GM12878 (cell line): ENCODE results near the gene NLRC5. TPM values are rescaled to one million over a fixed set of nuclear protein-coding genes. Genes with fewer than 3 reads are reported as not detected.

Experiments
- ATAC-seq: fragments of 200-7000 bp; cut with Tn5 transposase; 3 replicates; pipeline ENCODE4 v1.9.1; 2020; ENCODE audit warnings: mild to moderate bottlenecking, moderate library complexity
- BruUV-seq: library from RNA; stranded (reverse); fragments of 400-500 nt; replicated peaks from 2 replicates; lab custom pipeline; 2021; lab: Mats Ljungman, UMichigan
- CTCF ChIA-PET: fragments of 300-600 bp; sonication (Branson Sonifier 250); formaldehyde crosslinking; extraction: SDS; loops from one replicate; lab custom pipeline; 2021; ENCODE audit warnings: inconsistent platforms; lab: Yijun Ruan, JAX
- POLR2A ChIA-PET: fragments of 350-600 bp; formaldehyde crosslinking; extraction: SDS; loops from one replicate; lab custom pipeline; 2021; ENCODE audit warnings: inconsistent platforms; lab: Charles Lee
- RAD21 ChIA-PET: fragments of 300-600 bp; sonication (Branson Sonifier 250); formaldehyde crosslinking; loops from one replicate; lab custom pipeline; 2023; ENCODE audit warnings: antibody characterized with exemption; ENCODE audit not compliant: unreplicated experiment; lab: Charles Lee
- SMC1A ChIA-PET: fragments of 300-600 bp; sonication (Branson Sonifier 250); formaldehyde crosslinking; loops from one replicate; lab custom pipeline; 2023; ENCODE audit not compliant: unreplicated experiment, uncharacterized antibody; lab: Charles Lee
- DNase-seq: peaks from one replicate; pipeline ENCODE4 v3.0.0-alpha.2; 2011; ENCODE audit warnings: low read depth, low spot score
- FAIRE-seq: peaks from 3 replicates; lab custom pipeline; 2011; peaks lifted over from hg19 to GRCh38; lab: Jason Lieb, UNC
- H2AFZ ChIP-seq: 2 replicates; pipeline ENCODE4 v1.6.0; 2011; ENCODE audit warnings: low read depth, low read length, control low read depth; ENCODE audit not compliant: control insufficient read depth
- H3K27ac ChIP-seq: 2 replicates; pipeline ENCODE4 v1.5.1; 2011; ENCODE audit warnings: control low read depth; ENCODE audit not compliant: control insufficient read depth, insufficient read depth
- H3K27me3 ChIP-seq, 2 experiments: replicated peaks in 1 of 2; 2 replicates each; pipeline versions ENCODE4 v1.6.0 to v1.6.1; 2011; ENCODE audit warnings: low read length in 1 of 2; ENCODE audit not compliant: control insufficient read depth in 2 of 2, insufficient read depth in 2 of 2
- H3K36me3 ChIP-seq, 2 experiments: 2 replicates each; pipeline ENCODE4 v1.5.1; 2011; ENCODE audit warnings: low read length in 1 of 2; ENCODE audit not compliant: control insufficient read depth in 2 of 2, insufficient read depth in 2 of 2
- H3K4me1 ChIP-seq: 2 replicates; pipeline ENCODE4 v1.6.1; 2011; ENCODE audit warnings: mild to moderate bottlenecking, low read length, moderate library complexity, mixed read lengths; ENCODE audit not compliant: control insufficient read depth, insufficient read depth
- H3K4me2 ChIP-seq: 2 replicates; pipeline ENCODE4 v1.6.0; 2011; ENCODE audit warnings: control low read depth; ENCODE audit not compliant: control insufficient read depth, insufficient read depth
- H3K4me3 ChIP-seq: fragments of 200-600 bp; sonication (generic); 2 replicates; pipeline ENCODE4 v1.5.1; 2016
- H3K79me2 ChIP-seq: 2 replicates; pipeline ENCODE4 v1.6.0; 2011; ENCODE audit warnings: low read length; ENCODE audit not compliant: control insufficient read depth, insufficient read depth
- H3K9ac ChIP-seq: 2 replicates; pipeline ENCODE4 v1.8.0; 2011; ENCODE audit warnings: low read length, control low read depth, mixed read lengths; ENCODE audit not compliant: control insufficient read depth, insufficient read depth
- H3K9me3 ChIP-seq: replicated peaks from 3 replicates; pipeline ENCODE4 v1.5.1; 2011; ENCODE audit warnings: mild to moderate bottlenecking, low read length; ENCODE audit not compliant: control insufficient read depth, insufficient read depth
- H4K20me1 ChIP-seq: 2 replicates; pipeline ENCODE4 v1.6.0; 2011; ENCODE audit not compliant: control insufficient read depth, insufficient read depth
- DPF2 ChIP-seq: fragments of 450-650 bp; IDR thresholded peaks from 2 replicates; pipeline ENCODE4 v1.6.1; 2017; ENCODE audit warnings: mild to moderate bottlenecking
- FOXM1 ChIP-seq: IDR thresholded peaks from 2 replicates; pipeline ENCODE4 v1.6.1; 2012; ENCODE audit warnings: low read depth, mild to moderate bottlenecking, inconsistent platforms, low read length, moderate library complexity
- GATAD2B ChIP-seq: fragments of 450-650 bp; conservative IDR thresholded peaks from 2 replicates; pipeline ENCODE4 v1.6.1; 2017; ENCODE audit warnings: low read depth, mild to moderate bottlenecking, moderate library complexity
- IKZF2 ChIP-seq, 2 experiments: fragments of 450-650 bp; IDR thresholded peaks; 2 replicates each; pipeline ENCODE4 v1.6.1; 2017; ENCODE audit warnings: mild to moderate bottlenecking in 2 of 2, moderate library complexity in 2 of 2
- NKRF ChIP-seq: fragments of 450-650 bp; conservative IDR thresholded peaks from 2 replicates; pipeline ENCODE4 v1.6.1; 2017; ENCODE audit warnings: mild to moderate bottlenecking, moderate library complexity
- RUNX3 ChIP-seq: IDR thresholded peaks from 2 replicates; pipeline ENCODE4 v1.6.1; 2012; ENCODE audit warnings: low read length, inconsistent platforms
- TCF7 ChIP-seq: IDR thresholded peaks from 2 replicates; pipeline ENCODE4 v1.6.1; 2014; ENCODE audit warnings: antibody characterized with exemption, borderline replicate concordance
- ZNF207 ChIP-seq: fragments of 450-650 bp; IDR thresholded peaks from 2 replicates; pipeline ENCODE4 v1.6.1; 2014; ENCODE audit warnings: antibody characterized with exemption, mild to moderate bottlenecking, borderline replicate concordance
- WGBS: methylation state at CpG from one replicate; pipeline ENCODE4 v1.1.6; 2016; ENCODE audit warnings: low lambda C conversion rate; ENCODE audit not compliant: insufficient replicate concordance, insufficient coverage; ENCODE audit errors: missing lambda C conversion rate; 5-methylcytosine and 5-hydroxymethylcytosine counted together
- in situ Hi-C: fragments of 300-500 bp; cut with MboI; formaldehyde crosslinking; loops from 9 replicates; pipeline ENCODE4 v1.14.3; 2018; ENCODE audit warnings: mixed read lengths
- intact Hi-C: fragments of 100-400 bp; cut with micrococcal nuclease; formaldehyde crosslinking; loops from one replicate; pipeline ENCODE4 v1.14.2; 2022; ENCODE audit not compliant: unreplicated experiment
- polyA plus RNA-seq, 11 experiments: library from polyadenylated mRNA; depleted of rRNA in 4 of 11; unstranded in 6 of 11; stranded (reverse) in 5 of 11; fragments of >200 nt; fragmentation: Nextera tagmentation in 4 of 11; fragmentation: Illumina TruSeq in 1 of 11; extraction: Ambion mirVana in 4 of 11; extraction: Trizol in 1 of 11; gene quantifications; 1 replicate in 1 of 11; 2 replicates in 10 of 11; pipeline versions ENCODE4 v1.2.1 to v1.2.3, GENCODE V29; 2011 to 2016; ENCODE audit warnings: inconsistent platforms in 2 of 11, missing spikeins in 2 of 11, low read depth in 1 of 11
- total RNA-seq, 4 experiments: library from RNA; depleted of rRNA in 3 of 4; stranded (reverse); fragments of >200 nt in 3 of 4; fragmentation: Illumina TruSeq in 1 of 4; extraction: Trizol in 1 of 4; gene quantifications; 2 replicates each; pipeline versions ENCODE4 v1.2.1 to v1.2.3, GENCODE V29; 2013 to 2021
- TF ChIP-seq, protein P1 (sequence below): fragments of 450-650 bp; IDR thresholded peaks from 2 replicates; pipeline ENCODE4 v1.6.1; 2016; ENCODE audit warnings: mild to moderate bottlenecking, moderate library complexity, borderline replicate concordance
- TF ChIP-seq, protein P2 (sequence below): fragments of 450-650 bp; IDR thresholded peaks from 2 replicates; pipeline ENCODE4 v1.6.1; 2017; ENCODE audit warnings: mild to moderate bottlenecking, moderate library complexity

NLRC5 gene
- total and polyA plus RNA-seq, 10 of the 15 experiments (the other 5 are each of a cell fraction or from before 2014, with no cell fraction given), result 13.1 to 105 (median 57.3) TPM

- Histone ChIP-seq H3K4me1 (peaks cover 47% of the 10 kb centered on the region), H3K9ac (no peak overlapping the region), H3K27me3 (no peaks in the 10 kb centered on the region), H3K79me2 (no peaks in the 10 kb centered on the region; the same call in 1 of the 2 replicates), H2AFZ (no peak overlapping the region), H3K4me2 (no peak overlapping the region; the same call in 1 of the 2 replicates), H3K9me3 (no peaks in the 10 kb centered on the region), H3K27ac (peak overlapping the region; percentile 40; the same call in 1 of the 2 replicates), H4K20me1 (no peaks in the 10 kb centered on the region; the same call in 1 of the 2 replicates), H3K4me3 (no peak overlapping the region), H3K36me3 (peaks cover 7 to 35% of the 10 kb centered on the region in 2 experiments)
- in situ Hi-C loops, result no loop called here
- POLR2A ChIA-PET, result interaction anchor here (0.5 to 21.1 kb wide), 11 partner anchors 8 to 598 kb away, joined by 3 to 306 read pairs (median 5); partner anchors contain the start of genes ADGRG5, CETP and HERPUD1
- FAIRE-seq (no peak), DNase-seq (peak; percentile 61), ATAC-seq (peak; percentile 34)
- RAD21 ChIA-PET, result interaction anchor here (0.8 to 2.4 kb wide), 14 partner anchors 8 to 116 kb away, joined by 3 to 15 read pairs (median 4); partner anchors contain the start of gene NLRC5
- BruUV-seq, result no TSS peak
- 3% methylated on average over 2 of the region's 2 CpGs for WGBS
- CTCF ChIA-PET, result interaction anchor here (0.5 to 3.9 kb wide), 11 partner anchors 8 to 85 kb away, joined by 3 to 45 read pairs (median 4); partner anchors contain the start of gene CETP
- intact Hi-C loops, result no loop called here
- SMC1A ChIA-PET, result interaction anchor here (0.8 to 3.3 kb wide), 13 partner anchors 9 to 97 kb away, joined by 3 to 18 read pairs (median 4); no protein-coding TSS in a partner anchor
- TF ChIP-seq GATAD2B, result 0 out of 2 replicates have a peak, but pooled peaks have one; percentile 48
- peak; percentile 62; the same call in 1 of the 2 replicates for TF ChIP-seq FOXM1
- TF ChIP-seq, protein P1, sequence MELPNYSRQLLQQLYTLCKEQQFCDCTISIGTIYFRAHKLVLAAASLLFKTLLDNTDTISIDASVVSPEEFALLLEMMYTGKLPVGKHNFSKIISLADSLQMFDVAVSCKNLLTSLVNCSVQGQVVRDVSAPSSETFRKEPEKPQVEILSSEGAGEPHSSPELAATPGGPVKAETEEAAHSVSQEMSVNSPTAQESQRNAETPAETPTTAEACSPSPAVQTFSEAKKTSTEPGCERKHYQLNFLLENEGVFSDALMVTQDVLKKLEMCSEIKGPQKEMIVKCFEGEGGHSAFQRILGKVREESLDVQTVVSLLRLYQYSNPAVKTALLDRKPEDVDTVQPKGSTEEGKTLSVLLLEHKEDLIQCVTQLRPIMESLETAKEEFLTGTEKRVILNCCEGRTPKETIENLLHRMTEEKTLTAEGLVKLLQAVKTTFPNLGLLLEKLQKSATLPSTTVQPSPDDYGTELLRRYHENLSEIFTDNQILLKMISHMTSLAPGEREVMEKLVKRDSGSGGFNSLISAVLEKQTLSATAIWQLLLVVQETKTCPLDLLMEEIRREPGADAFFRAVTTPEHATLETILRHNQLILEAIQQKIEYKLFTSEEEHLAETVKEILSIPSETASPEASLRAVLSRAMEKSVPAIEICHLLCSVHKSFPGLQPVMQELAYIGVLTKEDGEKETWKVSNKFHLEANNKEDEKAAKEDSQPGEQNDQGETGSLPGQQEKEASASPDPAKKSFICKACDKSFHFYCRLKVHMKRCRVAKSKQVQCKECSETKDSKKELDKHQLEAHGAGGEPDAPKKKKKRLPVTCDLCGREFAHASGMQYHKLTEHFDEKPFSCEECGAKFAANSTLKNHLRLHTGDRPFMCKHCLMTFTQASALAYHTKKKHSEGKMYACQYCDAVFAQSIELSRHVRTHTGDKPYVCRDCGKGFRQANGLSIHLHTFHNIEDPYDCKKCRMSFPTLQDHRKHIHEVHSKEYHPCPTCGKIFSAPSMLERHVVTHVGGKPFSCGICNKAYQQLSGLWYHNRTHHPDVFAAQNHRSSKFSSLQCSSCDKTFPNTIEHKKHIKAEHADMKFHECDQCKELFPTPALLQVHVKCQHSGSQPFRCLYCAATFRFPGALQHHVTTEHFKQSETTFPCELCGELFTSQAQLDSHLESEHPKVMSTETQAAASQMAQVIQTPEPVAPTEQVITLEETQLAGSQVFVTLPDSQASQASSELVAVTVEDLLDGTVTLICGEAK, result no peak
- TF ChIP-seq NKRF, result no peak
- peak; percentile 84 to 85 for TF ChIP-seq IKZF2 (IDR thresholded peaks at IDR 0.05)
- 0 out of 2 replicates have a peak, but pooled peaks have one; percentile 38 for TF ChIP-seq TCF7
- TF ChIP-seq RUNX3, result peak; percentile 51; the same call in 1 of the 2 replicates
- TF ChIP-seq, protein P2, sequence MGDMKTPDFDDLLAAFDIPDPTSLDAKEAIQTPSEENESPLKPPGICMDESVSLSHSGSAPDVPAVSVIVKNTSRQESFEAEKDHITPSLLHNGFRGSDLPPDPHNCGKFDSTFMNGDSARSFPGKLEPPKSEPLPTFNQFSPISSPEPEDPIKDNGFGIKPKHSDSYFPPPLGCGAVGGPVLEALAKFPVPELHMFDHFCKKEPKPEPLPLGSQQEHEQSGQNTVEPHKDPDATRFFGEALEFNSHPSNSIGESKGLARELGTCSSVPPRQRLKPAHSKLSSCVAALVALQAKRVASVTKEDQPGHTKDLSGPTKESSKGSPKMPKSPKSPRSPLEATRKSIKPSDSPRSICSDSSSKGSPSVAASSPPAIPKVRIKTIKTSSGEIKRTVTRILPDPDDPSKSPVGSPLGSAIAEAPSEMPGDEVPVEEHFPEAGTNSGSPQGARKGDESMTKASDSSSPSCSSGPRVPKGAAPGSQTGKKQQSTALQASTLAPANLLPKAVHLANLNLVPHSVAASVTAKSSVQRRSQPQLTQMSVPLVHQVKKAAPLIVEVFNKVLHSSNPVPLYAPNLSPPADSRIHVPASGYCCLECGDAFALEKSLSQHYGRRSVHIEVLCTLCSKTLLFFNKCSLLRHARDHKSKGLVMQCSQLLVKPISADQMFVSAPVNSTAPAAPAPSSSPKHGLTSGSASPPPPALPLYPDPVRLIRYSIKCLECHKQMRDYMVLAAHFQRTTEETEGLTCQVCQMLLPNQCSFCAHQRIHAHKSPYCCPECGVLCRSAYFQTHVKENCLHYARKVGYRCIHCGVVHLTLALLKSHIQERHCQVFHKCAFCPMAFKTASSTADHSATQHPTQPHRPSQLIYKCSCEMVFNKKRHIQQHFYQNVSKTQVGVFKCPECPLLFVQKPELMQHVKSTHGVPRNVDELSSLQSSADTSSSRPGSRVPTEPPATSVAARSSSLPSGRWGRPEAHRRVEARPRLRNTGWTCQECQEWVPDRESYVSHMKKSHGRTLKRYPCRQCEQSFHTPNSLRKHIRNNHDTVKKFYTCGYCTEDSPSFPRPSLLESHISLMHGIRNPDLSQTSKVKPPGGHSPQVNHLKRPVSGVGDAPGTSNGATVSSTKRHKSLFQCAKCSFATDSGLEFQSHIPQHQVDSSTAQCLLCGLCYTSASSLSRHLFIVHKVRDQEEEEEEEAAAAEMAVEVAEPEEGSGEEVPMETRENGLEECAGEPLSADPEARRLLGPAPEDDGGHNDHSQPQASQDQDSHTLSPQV, result 0 out of 2 replicates have a peak, but pooled peaks have one; percentile 22
- TF ChIP-seq ZNF207, result no peak
- TF ChIP-seq DPF2, result peak; percentile 64; the same call in 1 of the 2 replicates
These were observed 44.2 kb upstream of the NLRC5 start for GRCh38 chr16:56944954-56945839.
